ENCODE data around the gene PKIG.
"Not testable (repeated sequence)": the region's sequence is repeated elsewhere in the genome, so short reads cannot be mapped to it uniquely, and the experiment has no call there.

Gene PKIG

GRCh38 chr20:44572551-44573500 is 9.6 kb upstream of the PKIG start:
- DNase-seq = no peak

- DNase-seq = no peak
These were observed 8.9 kb upstream of the PKIG start for GRCh38 chr20:44573501-44573869.

- no peak for DNase-seq
These were observed 8.0 kb upstream of the PKIG start for GRCh38 chr20:44574372-44574771.

DNA sequence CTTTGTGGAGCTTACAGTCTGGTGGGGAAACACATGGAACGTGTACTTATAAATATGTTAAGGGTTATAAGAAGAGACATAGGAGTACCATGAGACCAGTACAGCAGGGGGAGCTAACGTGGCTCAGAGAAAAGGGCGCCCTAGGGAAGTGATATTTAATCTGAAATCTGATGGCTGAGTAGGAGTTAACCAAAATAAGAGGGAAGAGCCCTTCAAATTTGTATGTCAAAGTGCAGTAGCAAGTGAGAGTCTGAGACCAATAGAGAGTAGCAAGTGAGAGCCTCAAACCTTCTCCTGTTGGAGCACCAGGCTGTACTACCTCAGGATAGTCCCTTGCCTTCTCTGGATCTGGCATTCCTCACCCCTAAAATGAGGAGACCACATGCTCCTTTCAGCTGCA is 6.1 kb upstream of the PKIG start:
- peak; percentile 71 to 81 for DNase-seq

DNA sequence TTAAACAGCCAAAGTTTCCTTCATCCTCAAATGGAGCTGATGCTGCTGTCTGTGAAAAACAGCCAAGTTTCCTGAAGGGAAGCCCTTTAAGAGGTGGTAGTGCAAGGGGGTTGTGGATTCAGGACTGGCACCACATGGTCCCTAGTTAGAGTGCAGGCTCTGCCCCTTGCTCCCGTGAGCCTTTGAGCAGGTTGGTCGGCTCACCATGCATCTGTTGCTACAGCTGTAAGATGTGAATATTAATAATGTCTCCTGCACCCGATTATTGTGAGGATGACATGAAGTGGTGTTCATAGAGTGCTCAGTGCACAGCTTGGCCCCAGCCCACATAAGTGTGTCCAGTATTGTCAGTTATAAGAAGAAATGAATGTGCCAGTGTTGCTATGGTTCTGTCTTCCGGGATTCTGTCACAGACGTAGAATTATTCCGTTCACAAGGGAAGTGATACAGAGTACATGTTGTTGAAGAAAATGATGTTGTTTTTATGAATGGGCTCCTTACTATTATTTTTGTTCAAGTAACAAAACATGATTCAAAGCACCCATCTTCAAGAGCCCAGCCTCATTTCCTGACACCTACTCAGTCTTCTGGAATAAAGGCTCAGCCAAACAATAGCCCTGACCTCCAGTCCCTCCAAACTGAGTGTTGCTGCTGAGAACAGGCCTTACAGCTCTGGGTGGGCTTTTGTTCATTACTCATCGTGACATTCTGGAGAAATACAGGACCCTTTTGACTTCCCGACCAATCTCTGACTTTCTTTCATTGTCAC is 2.9 kb upstream of the PKIG start:
- no peak for DNase-seq

GRCh38 chr20:44580581-44581268 is 1.7 kb upstream of the PKIG start:
- DNase-seq = no peak

GRCh38 chr20:44581515-44581914 is 864 bp upstream of the PKIG start:
- no peak for DNase-seq

GRCh38 chr20:44583157-44583556 is 778 bp downstream of the PKIG start:
- no peak for DNase-seq

- peak; percentile 51 to 58 for DNase-seq
These were observed 1.8 kb downstream of the PKIG start for GRCh38 chr20:44584162-44584561.

- DNase-seq = no peak
These were observed 2.9 kb downstream of the PKIG start for GRCh38 chr20:44585057-44585963.

- no peak for DNase-seq
These were observed 4.0 kb downstream of the PKIG start for GRCh38 chr20:44586289-44586911.

GRCh38 chr20:44587035-44587980 is 4.9 kb downstream of the PKIG start:
- DNase-seq = peak; percentile 30 to 44

GRCh38 chr20:44588321-44588720 is 5.9 kb downstream of the PKIG start:
- not testable (repeated sequence) for DNase-seq

DNA sequence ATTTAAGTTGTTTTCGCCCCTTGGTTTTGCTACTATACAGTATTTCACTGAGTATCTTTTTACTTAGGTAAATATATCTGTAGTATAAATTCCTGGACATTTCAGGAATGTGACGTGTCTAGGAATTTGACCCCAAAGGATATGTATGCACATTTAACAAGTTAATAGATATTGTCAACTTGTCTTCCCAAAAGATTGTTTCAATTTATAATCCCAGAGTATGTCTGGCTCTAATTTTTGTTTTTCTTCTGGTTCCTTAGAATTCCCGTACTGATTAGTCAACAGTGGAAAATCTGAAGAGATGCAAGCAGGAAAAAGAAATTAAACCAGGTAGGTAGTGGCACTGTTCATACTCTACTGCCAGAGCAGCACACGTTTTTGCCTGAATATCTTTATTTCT is 7.2 kb downstream of the PKIG start:
- DNase-seq = no peak

GRCh38 chr20:44590980-44591778 is 8.8 kb downstream of the PKIG start:
- no peak for DNase-seq

DNA sequence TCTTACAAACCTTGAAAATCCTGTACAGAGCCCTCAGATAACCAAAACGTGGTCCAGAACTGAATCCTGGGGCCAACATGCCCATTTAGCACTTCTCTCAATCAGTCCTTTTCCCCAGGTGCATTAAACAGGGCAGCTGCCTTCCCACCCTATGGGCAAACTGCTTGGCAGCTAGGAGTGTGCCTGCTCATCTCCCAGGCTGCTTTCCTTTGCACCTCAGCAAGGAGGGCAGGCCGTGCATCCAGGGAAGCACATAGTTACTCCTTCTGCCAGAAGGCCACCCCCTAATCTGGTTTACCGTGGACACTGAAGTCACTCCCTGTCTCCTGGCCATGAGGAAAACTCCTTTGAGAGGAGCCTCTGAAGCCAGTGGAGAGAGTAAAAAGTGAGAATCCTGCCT is 10.0 kb downstream of the PKIG start:
- no peak for DNase-seq

- peak in 1 of 2 donors; percentile 37 for DNase-seq
These were observed 11.4 kb downstream of the PKIG start for GRCh38 chr20:44593751-44594150.

GRCh38 chr20:44594730-44595129 is 12.4 kb downstream of the PKIG start:
- peak; percentile 51 to 88 for DNase-seq

- no peak for DNase-seq
These were observed 13.6 kb downstream of the PKIG start for GRCh38 chr20:44596010-44596409.

DNA sequence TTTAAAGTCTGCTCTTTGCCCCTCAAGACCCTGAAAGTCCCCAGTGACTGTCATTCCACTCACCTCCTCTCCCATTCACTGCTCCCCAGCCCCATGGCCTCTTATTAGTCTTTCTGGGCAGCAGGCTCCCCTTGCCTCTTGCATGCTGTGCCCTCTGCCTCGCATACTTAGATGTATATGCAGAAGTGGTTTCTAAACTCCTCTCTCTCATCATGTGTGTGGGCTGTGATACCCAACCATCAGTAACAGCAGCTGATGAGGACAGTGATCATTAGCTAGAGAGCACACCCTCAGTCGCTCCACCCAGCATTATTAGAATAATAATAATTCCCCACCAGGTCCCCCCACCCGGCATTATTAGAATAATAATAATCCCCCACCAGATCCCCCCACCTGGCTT is 14.5 kb downstream of the PKIG start:
- peak in 1 of 2 donors; percentile 42 for DNase-seq

Data from inflammatory macrophage treated with lipopolysaccharide for 1 hour (primary cell).